Measurements from ENCODE around the gene PPP2R3B. TPM values are rescaled to one million over a fixed set of nuclear protein-coding genes. Genes with fewer than 3 reads are reported as not detected.
"Not testable (repeated sequence)": the region's sequence is repeated elsewhere in the genome, so short reads cannot be mapped to it uniquely, and the experiment has no call there.

Gene PPP2R3B
- polyA plus RNA-seq, 4 donors: 19.7 to 36.5 (median 28.3) TPM

DNA sequence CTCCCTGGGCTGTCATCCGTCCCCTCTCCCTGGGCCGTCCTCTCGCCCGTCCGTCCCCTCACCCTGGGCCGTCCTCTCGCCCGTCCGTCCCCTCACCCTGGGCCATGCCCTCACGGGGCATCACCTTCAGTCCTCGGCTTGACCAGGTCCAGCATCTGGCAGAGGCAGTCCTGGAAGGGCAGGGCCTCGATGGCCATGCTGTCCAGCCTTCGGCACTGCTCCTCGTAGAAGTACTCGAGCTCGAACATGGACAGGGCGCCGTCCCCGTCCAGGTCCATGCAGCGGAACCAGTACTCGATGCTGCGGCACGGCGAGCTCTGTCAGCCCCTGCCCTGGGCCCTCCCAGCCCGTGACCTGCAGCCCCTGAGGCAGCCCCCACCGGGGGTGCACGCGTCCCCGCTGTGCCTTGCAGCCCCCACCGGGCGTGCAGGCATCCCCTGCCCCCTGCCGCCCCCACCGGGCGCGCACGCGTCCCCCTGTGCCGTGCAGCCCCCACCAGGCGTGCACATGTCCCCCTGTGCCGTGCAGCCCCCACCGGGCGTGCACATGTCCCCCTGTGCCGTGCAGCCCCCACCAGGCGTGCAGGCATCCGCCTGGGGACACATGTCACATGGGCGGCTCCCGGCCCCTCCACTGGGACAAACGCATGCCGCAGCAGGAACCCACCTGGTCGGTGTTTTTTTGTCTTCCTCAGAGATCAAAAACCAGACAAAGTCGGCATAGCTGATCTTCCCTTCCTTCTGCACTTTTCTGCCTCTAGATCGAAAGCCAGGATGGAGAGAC lies 45.9 kb downstream of the PPP2R3B start:
- no peak for DNase-seq (ENCODE audit: low read depth in 4 of 4, low spot score in 2 of 4)

DNA sequence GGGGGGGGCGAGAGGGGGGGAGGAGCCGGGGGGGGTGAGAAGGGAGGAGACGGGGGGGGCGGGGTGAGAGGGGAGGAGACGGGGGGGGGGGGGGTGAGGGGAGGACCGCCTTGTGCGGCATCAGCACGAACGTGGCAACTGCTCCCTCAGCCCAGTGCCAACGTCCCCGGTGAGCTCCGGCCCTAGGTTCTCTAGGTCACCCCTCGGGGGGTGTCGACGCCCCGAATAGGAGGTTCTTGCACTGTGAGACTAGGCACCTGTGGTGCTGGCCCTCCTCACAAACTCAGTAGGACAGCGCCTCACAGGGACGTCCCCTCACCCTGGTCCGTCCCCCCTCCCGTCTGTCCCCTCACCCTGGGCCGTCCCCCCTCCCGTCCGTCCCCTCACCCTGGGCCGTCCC lies 46.6 kb downstream of the PPP2R3B start:
- no peak for DNase-seq (ENCODE audit: low read depth in 4 of 4, low spot score in 2 of 4)

GRCh38 chrX:338836-339400 lies 47.8 kb downstream of the PPP2R3B start:
- no peak for DNase-seq (ENCODE audit: low read depth in 4 of 4, low spot score in 2 of 4)

- DNase-seq (ENCODE audit: low read depth in 4 of 4, low spot score in 2 of 4): no peak
These were observed 48.3 kb downstream of the PPP2R3B start for GRCh38 chrX:338281-338835.

DNA sequence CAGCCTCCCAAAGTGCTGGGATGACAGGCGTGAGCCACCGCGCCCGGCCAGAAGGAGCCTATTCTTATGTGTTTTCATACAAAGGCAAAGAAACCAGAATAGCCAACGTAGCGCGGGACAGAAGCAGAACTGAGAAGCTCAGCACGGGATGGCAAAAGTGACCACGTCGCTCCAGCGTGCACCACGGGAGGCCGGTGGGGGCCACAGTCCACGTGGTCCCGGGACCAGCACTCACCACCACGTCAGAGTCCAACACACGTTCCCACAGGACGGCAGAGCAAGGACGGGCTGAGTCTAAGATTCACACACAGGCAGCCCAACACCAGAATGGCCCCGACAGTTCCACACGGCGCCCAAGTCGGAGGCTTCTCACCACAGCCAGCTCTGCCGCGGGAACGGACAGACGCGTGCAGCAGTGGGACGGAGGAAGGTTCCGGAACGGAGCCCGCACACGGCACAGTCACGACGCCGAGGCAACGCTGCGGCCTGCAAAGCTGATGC lies 49.3 kb downstream of the PPP2R3B start:
- DNase-seq (ENCODE audit: low read depth in 4 of 4, low spot score in 2 of 4): no peak

DNA sequence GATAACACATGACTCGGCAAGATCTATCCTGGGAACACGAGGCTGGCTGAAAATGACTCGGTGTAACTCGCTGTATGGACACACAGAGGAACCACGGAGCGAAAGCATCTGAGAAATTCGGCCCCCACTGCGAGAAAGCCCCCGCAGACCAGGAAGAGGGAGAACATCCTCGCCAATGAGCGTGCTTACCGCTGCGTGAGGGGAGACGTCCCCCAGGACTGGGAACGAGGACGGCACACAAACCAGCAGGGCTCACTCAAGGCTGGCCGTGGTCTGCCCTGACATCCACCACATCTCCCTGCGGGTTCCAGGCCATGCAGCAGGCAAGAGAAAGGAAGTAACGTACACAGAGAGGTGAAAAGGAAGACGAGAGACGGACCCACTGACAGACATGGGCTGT lies 50.5 kb downstream of the PPP2R3B start:
- no peak for DNase-seq (ENCODE audit: low read depth in 4 of 4, low spot score in 2 of 4)

- DNase-seq (ENCODE audit: low read depth in 4 of 4, low spot score in 2 of 4): no peak
These were observed 51.0 kb downstream of the PPP2R3B start for GRCh38 chrX:335758-336155.

- DNase-seq (ENCODE audit: low read depth in 4 of 4, low spot score in 2 of 4): no peak
These were observed 51.5 kb downstream of the PPP2R3B start for GRCh38 chrX:334971-335757.

DNA sequence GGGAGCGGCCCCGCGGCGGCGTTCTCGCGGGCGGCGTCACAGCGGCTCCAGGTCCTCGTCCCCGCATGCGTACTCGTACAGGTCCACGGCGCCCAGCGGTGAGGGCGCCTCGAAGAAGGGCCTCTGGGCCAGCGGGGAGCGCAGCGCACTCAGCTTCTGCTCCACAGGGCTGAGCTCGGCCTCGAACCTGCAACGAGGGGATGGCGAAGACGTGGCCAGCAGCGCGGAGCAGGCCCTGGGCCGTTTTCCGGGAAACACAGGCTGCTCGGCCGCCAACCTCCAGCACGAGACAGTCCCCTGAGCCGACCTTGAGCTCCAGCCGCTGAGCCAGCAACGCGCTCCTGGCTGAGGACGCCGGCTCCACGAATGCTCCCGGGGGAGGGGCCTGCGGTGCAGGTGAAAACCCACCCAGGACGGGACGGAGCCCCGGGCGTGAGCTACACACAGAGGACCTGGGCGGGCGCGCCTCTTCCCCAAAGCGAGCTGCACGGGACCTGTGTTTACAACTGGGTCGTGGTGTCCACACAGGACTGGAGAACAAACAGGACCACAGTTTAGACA lies 52.3 kb downstream of the PPP2R3B start:
- DNase-seq (ENCODE audit: low read depth in 4 of 4, low spot score in 2 of 4): no peak

DNA sequence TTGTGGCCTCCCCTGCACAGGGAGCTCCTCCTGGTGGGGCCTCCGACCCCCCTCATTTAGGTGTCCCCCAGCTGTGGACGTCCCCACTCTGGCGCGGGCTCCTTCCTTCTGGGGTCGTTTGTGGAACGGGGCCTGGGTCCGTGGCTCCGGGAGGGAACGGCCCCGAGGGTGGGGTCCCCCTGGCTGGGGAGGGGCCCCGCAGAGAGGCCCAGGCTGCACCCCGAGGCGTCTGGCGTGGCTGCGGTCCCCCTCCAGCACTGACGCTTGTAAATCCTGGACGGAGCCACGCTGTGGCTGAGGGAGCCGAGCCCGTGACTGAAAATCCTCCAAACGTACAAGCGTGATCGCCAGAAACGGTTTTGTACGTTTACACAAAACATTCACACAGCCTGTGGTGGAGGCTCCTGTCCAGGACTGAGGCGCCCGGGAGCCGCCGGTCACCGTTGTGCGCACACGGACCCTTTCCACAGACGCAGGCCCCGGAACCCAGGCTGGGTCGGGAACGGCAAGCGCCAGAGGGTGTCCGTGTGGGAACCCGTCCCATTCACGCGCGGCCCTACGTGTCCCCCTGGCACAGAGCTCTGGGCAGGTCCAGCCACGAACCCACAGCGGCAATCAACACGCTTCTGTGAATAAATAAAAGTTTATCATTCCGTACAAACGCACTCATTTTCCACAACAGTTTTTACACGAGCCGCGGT lies 52.9 kb downstream of the PPP2R3B start:
- no peak for DNase-seq (ENCODE audit: low read depth in 4 of 4, low spot score in 2 of 4)

GRCh38 chrX:332916-333610 lies 53.6 kb downstream of the PPP2R3B start:
- no peak for DNase-seq (ENCODE audit: low read depth in 4 of 4, low spot score in 2 of 4)

DNA sequence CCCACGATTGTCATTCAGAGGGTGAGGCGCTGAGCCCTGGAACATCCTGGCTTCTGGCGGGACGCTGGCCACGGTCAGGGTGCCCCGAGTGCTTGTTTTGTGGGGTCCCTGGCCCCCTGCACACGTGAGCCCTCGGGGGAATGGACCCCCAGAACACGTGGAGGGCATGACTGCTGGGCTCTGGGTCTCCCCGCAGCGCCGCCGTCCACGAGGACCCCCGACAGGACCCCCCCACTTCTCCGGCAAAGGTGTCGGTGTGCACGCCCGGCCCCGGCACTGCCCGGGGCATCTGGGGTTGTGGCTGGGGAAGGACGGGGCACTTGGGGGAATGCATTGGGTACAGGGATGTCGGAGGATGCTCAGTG lies 54.2 kb downstream of the PPP2R3B start:
- no peak for DNase-seq (ENCODE audit: low read depth in 4 of 4, low spot score in 2 of 4)

DNA sequence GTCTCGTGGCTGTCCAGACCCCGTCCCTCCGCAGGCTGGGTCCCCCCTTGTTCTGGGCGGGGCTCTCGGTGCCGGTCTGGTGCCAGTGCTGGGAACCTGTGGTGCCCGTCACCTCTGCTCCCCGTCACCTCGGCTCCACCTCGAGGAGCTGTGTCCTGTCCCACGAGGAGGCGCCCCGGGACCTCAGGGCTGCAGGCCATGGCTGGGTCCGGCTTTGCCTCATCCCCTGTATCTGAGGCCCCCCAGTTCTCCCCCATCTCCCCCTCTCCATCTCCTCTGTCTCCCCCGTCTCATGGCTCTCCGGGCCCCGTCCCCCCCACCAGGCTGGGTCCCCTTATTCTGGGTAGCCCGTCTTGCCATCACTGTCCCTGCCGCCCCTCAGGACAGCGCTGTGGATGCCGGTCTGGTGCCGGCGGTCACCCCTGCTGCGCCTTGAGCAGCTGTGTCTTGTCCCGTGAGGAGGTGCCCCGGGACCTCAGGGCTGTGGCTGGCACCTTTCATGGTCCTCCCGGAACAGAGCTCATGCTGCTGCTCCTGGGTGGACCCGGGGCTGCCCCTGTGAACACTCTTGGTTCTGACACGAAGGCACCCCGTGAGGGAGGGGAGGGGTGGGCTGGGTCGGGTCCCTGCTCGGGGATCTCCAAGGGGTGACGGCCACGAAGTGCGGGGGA lies 54.7 kb downstream of the PPP2R3B start:
- DNase-seq (ENCODE audit: low read depth in 4 of 4, low spot score in 2 of 4): no peak

- DNase-seq (ENCODE audit: low read depth in 4 of 4, low spot score in 2 of 4): no peak
These were observed 55.4 kb downstream of the PPP2R3B start for GRCh38 chrX:331151-331824.

DNA sequence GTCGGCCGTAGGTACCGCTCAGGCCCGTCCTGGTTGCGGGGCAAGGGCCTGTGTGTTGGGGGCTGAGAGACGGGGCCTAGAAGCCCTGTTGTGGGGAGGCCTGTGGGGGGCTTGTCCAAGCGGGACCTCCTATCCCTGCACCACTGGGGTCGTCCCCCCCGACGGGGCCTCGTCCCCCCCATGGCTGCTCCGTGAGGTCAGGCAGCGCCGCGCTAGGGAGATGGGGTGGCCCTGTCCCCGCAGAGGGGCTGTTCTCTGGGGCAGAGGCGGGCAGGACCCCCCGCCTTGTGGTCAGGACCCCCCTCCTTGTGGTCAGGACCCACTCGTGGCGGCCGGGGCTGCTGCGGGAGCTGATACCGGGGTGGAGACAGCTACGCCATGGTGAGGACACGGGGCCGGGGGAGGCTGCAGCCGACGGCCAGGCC lies 56.0 kb downstream of the PPP2R3B start:
- DNase-seq (ENCODE audit: low read depth in 4 of 4, low spot score in 2 of 4): no peak

GRCh38 chrX:330141-330725 lies 56.5 kb downstream of the PPP2R3B start:
- not testable (repeated sequence) for DNase-seq (ENCODE audit: low read depth in 4 of 4, low spot score in 2 of 4)

- DNase-seq (ENCODE audit: low read depth in 4 of 4, low spot score in 2 of 4): no peak
These were observed 57.3 kb downstream of the PPP2R3B start for GRCh38 chrX:329291-329910.

- DNase-seq (ENCODE audit: low read depth in 4 of 4, low spot score in 2 of 4): no peak
These were observed 59.0 kb downstream of the PPP2R3B start for GRCh38 chrX:327660-328126.

Measured in left renal cortex interstitium (tissue), 4 donors.